Skin of body (tissue), 2 donors: ENCODE measurements around the gene EZH1. TPM values are rescaled to one million over a fixed set of nuclear protein-coding genes. Genes with fewer than 3 reads are reported as not detected.
A peak's percentile ranks its signal among the peaks of the same experiment; 100 is the strongest.

Experiments
- DNase-seq: peaks from one replicate; lab custom pipeline; 2025; lab: John Stamatoyannopoulos, UW
- total RNA-seq: library from RNA; depleted of rRNA; stranded (reverse); fragments of >200 nt; gene quantifications from one replicate; pipeline ENCODE4 v1.2.3, GENCODE V29; 2014

Gene EZH1
- total RNA-seq, 1 donor from 2014 or later, result 29.8 TPM

GRCh38 chr17:42720996-42721583, 23.8 kb downstream of the EZH1 start:
- peak; percentile 40 for DNase-seq

DNA sequence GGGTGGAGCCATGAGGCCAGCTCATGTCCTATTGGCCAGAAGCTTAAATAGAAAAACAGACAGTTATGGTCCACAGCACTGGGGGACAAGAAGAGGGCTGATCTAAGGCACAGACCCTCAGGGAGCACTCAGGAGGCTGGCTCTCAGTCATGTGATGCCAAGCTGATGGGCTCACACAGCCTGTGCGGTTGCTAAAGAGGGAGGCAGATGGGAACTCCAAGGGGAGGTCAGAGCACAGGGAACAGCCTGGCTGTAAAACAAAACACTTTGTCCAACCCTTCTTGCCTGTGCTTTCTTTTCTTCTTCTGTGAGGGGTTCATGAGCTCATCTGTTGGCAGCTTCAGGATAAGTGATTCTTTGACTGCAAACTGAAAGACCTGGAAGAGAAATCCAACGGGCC, 35.3 kb downstream of the EZH1 start:
- no peak for DNase-seq

- DNase-seq, result no peak
Observed at GRCh38 chr17:42708588-42708987, 36.3 kb downstream of the EZH1 start.

GRCh38 chr17:42706732-42707131, 38.1 kb downstream of the EZH1 start:
- no peak for DNase-seq

DNA sequence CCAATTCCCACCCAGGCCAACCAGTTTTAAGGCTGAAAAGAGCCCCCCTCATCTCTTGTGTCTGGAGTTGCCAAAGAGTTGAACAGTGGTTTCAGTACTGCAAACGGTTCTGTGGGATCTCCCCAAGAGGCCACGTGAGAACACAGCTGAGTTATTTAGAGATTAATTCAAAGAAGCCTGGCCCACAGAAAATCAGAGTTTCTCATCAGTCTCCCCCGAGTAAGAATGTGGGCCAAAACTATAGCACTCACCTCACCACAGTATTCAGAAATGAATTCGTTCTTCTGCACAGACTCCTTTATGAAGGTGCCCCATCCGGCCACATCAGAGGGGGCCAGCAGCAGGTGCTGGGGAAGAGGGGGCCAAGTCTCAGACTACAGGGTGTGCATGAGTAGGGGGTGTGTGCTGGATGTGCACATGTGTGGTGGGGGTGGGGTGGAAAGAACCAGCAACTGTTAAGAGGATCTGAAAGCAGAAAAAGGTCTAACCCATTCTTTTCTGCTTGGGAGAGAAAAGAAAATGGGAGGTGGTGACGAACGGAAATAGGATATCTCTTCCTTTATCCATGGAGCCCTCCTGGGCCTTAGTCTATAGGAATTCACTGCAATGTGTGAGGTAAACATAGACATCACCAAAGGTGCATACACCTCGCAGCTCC, 39.9 kb downstream of the EZH1 start:
- DNase-seq, result no peak

DNA sequence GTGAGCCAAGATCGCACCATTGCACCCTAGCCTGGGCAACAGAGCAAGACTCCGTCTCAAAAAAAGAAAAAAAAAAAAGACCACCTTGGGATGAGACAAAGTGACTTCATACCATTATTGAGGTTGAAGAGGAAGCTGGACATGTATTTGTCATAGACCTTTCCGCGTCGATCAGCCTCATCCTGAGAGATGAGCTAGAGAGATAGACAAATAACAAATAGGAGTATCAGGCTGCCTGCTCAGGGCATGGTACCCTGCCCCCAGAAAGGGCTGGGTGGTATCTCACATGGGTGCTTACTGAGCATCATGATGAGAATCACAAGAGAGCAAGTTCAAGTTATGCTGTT, 40.4 kb downstream of the EZH1 start:
- no peak for DNase-seq

DNA sequence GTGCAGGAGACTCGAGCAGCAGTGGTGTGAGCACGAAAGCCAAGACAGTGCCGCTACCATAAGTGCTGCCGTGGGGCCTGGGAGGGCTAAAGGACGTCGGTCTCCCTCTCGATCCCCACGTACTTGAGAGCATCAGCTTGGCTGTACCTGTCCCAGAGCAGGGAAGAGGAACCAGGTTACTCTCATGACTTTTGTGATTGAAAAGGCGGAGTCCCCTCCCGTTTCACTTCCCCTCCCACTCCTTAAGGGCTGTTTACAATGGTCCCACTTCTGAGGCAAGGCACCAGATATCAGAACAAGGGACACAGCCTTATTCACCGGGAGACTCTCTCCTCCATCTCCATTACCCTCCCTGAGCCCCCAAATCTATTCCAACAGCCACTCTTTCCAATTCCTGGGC, 42.4 kb downstream of the EZH1 start:
- DNase-seq, result no peak

GRCh38 chr17:42700586-42701289, 44.1 kb downstream of the EZH1 start:
- DNase-seq, result no peak

DNA sequence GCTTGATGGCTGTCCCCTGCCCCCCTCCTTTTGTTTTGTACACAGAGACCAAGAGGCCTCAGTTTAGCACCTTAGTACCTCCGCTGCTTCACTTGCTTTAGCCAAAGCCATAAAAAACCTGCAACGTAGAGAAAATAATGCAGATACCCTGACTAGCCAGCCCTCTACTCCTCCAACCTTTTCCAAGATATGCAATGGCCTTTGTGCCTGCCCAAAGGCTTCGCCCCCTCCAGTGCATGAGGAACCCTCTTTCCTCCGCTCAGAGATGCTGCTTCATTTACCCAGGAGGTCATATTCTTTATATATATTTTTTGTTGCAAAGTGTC, 45.5 kb downstream of the EZH1 start:
- no peak for DNase-seq

GRCh38 chr17:42698736-42699414, 46.0 kb downstream of the EZH1 start:
- no peak for DNase-seq

DNA sequence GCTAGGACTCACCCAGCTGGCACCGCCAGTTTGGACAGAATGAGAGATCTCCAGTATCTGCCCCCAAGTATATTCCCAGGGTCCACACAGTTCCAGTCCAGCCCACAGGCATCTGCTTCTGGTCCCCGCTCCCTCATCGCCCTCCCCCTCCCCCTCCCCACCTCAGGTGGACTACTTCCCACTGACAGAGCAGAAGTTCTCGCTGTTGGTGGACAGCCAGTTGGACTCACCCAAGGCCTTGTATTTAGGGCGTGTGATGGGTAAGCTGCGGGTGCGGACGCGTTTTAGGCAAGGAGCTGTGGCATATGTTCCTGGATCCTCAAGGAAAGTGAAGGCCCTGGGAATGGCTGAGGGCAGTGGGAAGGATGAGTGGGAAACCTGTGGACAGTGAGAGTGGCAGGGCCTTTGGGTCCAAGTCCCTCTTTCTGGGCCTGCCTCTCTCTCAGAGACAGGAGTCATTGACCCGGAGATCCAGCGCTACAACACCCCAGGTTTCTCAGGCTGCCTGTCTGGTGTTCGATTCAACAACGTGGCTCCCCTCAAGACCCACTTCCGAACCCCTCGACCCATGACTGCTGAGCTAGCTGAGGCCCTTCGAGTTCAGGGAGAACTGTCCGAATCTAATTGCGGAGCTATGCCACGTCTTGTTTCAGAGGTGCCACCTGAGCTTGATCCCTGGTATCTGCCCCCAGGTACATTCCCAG, 47.6 kb downstream of the EZH1 start:
- DNase-seq, result no peak

DNA sequence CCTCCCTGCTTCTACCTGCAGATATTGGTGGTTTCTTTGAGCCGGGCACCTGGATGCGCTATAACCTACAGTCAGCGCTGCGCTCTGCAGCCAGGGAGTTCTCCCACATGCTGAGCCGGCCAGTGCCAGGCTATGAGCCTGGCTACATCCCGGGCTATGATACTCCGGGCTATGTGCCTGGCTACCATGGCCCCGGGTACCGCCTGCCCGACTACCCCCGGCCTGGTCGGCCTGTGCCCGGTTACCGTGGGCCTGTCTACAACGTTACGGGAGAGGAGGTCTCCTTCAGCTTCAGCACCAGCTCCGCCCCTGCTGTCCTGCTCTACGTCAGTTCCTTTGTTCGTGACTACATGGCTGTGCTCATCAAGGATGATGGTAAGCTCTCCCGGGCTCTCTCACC, 49.3 kb downstream of the EZH1 start:
- no peak for DNase-seq

- DNase-seq, result no peak
Observed at GRCh38 chr17:42694524-42694923, 50.3 kb downstream of the EZH1 start.

- DNase-seq, result no peak
Observed at GRCh38 chr17:42692489-42692888, 52.4 kb downstream of the EZH1 start.

- no peak for DNase-seq
Observed at GRCh38 chr17:42691021-42691545, 53.8 kb downstream of the EZH1 start.

DNA sequence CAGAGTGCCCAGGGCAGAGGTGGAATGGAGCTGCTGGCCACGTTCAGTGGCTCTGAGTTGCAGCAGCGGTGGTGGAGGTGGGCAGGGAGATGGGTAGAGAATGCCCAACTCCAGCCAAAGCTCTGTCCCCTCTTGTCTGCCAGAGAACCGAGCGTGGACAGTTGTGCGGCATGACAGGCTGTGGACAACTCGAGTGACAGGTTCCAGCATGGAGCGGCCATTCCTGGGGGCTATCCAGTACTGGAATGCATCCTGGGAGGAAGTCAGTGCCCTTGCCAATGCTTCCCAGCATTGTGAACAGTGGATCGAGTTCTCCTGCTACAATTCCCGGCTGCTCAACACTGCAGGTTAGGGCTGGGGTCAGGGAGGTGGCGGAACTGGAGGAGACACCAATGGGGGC, 54.2 kb downstream of the EZH1 start:
- DNase-seq, result no peak

DNA sequence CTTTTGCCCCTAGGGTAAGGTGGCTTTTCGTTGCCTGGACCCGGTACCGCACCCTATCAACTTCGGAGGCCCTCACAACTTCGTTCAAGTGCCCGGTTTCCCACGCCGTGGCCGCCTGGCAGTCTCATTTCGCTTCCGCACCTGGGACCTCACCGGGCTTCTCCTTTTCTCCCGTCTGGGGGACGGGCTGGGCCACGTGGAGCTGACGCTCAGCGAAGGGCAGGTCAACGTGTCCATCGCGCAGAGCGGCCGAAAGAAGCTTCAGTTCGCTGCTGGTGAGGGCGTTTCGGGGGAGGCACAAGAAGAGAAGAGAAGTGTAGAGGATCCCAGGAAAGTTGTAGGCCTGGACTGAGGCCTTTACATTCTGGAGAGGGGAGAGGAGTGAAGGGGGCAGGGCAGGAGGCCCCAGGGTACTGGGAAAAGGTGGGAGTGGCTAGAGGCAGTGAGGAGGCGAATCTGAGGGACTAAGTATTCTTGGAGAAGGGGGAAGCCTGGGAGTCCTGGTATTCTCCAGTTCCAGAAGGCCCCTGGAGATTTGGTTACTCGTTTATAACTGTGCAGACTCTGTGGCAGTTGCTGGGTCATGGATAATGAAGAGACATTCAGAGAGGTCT, 57.0 kb downstream of the EZH1 start:
- no peak for DNase-seq

DNA sequence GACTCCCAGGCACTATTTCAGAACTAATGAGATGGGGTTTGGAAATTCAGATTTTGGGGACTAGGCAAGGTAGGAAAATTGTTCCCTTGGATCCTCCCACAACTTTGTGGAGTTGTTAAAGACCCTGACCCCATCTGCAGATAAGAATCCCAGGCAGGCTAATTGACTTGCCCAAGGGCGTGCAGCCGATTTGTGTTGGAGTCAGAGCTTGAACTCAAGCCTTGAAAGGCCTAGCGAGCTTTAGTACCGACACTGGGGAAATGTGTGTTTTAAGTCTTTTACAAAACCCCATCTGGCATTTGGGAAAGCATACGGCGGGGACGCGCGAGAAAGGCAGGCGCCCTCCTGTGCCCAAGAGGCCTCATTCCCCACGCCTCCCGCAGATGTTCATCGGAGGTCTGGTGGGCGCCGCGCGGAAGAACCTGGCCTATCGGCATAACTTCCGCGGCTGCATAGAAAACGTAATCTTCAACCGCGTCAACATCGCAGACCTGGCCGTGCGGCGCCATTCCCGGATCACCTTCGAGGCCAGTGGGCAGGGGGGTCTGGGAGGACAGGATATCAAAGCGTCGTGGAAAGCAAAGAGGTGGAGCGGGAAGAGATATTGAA, 58.2 kb downstream of the EZH1 start:
- no peak for DNase-seq

DNA sequence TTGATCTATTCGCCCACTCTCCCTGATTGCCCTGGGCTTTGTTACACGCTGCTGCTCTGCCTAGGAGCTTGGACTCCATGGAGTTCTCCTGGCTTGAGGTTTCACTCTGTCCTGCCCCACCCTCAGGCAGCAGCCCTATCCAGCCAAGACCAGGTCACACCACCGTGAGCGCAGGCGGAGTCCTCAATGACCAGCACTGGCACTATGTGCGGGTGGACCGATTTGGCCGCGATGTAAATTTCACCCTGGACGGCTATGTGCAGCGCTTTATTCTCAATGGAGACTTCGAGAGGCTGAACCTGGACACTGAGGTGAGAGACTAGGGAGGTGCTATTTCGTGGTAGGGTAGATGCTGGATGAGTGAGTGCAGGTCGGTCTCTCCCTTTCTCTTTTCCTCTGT, 59.0 kb downstream of the EZH1 start:
- DNase-seq, result no peak

DNA sequence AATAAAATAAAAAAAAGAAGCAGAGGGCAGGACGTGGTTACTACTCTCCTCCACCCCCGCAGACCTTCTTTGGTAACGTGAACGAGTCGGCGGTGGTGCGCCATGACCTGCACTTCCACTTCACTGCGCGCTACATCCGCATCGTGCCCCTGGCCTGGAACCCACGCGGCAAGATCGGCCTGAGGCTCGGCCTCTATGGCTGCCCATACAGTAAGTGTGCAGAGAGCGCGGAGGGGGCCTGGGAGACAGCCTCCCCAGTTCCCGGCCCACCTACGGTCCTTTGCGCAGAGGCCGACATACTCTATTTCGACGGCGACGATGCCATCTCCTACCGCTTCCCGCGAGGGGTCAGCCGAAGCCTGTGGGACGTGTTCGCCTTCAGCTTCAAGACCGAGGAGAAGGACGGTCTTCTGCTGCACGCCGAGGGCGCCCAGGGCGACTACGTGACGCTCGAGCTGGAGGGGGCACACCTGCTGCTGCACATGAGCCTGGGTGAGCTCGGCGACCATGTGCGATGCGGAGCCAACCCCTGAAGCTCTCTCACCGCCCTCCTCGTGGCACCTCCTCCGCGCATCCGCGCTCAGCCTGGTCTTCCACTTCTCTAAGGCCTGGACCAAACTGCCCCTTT, 59.8 kb downstream of the EZH1 start:
- DNase-seq, result no peak
